Upper lobe of right lung (tissue), 1 donor: ENCODE data around the gene NUAK1. TPM values are rescaled to one million over a fixed set of nuclear protein-coding genes. Genes with fewer than 3 reads are reported as not detected.

Source experiments
- ATAC-seq: fragments of 200-7000 bp; cut with Tn5 transposase; one replicate; pipeline ENCODE4 v1.9.1; 2020; ENCODE audit warnings: mild to moderate bottlenecking, moderate library complexity
- DNase-seq: peaks from one replicate; pipeline ENCODE4 v3.0.0-alpha.2; 2020
- H3K27ac ChIP-seq: fragments of 200-600 bp; one replicate; pipeline ENCODE4 v1.8.0; 2022
- H3K27me3 ChIP-seq: fragments of 200-600 bp; one replicate; pipeline ENCODE4 v1.8.0; 2022; ENCODE audit warnings: mild to moderate bottlenecking
- H3K36me3 ChIP-seq: fragments of 200-600 bp; one replicate; pipeline ENCODE4 v1.8.0; 2022
- H3K4me1 ChIP-seq: fragments of 200-600 bp; one replicate; pipeline ENCODE4 v1.8.0; 2022
- H3K4me3 ChIP-seq: fragments of 200-600 bp; one replicate; pipeline ENCODE4 v1.8.0; 2022; ENCODE audit warnings: mild to moderate bottlenecking
- H3K9me3 ChIP-seq: fragments of 200-600 bp; one replicate; pipeline ENCODE4 v1.8.0; 2022
- intact Hi-C: fragments of 100-400 bp; cut with DNase I; formaldehyde crosslinking; loops from one replicate; pipeline ENCODE4 v1.11.0; 2022
- total RNA-seq: library from RNA; stranded (reverse); fragmentation: NEBNext Ultra II Directional; extraction: Animal tissue kit (Norgen Biotek cat#: 25700); gene quantifications from one replicate; pipeline ENCODE4 v1.2.1, GENCODE V29; 2021
- TF ChIP-seq, protein P1 (sequence below): fragments of 200-600 bp; IDR thresholded peaks from one replicate; pipeline ENCODE4 v1.8.0; 2022; ENCODE audit warnings: antibody characterized with exemption
- donor health status: DM: no; HTN: yes; CAD: no; lungs with severe emphysema.

The NUAK1 gene
- total RNA-seq, 1 donor from 2014 or later: 40.8 TPM

DNA sequence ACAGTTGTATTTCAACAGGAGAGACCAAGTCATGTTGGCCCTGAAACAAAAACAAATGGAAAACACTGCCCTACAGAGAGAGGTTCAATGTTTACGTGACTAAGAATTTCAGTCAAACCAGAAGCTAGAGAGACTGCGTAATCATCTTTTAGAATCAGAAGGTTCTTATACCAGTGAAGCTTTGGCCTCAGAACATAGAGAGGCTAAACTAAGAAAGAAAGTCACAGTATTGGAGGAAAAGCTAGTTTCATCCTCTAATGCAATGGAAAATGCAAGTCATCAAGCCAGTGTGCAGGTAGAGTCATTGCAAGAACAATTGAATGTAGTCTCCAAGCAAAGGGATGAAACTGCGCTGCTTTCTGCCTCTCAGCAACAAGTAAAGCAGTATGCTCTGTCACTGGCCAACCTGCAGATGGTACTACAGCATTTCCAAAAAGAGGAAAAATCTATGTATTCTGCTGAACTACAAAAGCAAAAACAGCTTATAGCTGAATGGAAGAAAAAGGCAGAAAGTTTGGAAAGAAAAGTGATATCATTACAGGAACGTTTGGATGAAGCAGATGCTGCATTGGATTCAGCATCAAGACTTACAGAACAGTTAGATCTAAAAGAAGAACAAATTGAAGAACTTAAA lies 32.5 kb upstream of the NUAK1 start:
- Histone ChIP-seq H3K27ac (no peak overlapping the region), H3K36me3 (no peaks in the 10 kb centered on the region), H3K27me3 (no peaks in the 10 kb centered on the region), H3K9me3 (no peaks in the 10 kb centered on the region), H3K4me1 (no peaks in the 10 kb centered on the region), H3K4me3 (no peak overlapping the region)
- intact Hi-C loops: no loop called here
- TF ChIP-seq, protein P1, sequence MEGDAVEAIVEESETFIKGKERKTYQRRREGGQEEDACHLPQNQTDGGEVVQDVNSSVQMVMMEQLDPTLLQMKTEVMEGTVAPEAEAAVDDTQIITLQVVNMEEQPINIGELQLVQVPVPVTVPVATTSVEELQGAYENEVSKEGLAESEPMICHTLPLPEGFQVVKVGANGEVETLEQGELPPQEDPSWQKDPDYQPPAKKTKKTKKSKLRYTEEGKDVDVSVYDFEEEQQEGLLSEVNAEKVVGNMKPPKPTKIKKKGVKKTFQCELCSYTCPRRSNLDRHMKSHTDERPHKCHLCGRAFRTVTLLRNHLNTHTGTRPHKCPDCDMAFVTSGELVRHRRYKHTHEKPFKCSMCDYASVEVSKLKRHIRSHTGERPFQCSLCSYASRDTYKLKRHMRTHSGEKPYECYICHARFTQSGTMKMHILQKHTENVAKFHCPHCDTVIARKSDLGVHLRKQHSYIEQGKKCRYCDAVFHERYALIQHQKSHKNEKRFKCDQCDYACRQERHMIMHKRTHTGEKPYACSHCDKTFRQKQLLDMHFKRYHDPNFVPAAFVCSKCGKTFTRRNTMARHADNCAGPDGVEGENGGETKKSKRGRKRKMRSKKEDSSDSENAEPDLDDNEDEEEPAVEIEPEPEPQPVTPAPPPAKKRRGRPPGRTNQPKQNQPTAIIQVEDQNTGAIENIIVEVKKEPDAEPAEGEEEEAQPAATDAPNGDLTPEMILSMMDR: no peak
- ATAC-seq (no peak), DNase-seq (no peak)

DNA sequence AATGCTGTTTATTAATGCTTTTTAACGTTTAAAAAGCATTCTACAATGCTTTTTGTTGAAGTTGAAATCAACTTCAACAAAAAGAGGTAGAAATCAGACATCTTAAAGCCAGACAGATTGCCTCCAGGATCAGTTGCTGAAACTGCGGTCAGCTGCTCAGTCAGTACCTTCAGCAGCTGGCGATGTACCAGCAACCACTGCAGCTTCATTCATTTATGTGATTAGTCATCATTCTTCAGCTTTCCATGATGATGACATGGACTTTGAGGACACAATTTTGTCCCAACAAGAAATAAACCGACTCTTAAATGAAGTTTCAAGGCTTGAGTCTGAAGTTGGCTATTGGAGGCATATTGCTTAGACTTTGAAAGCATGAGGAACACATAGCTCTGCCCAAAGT lies 31.5 kb upstream of the NUAK1 start:
- no peaks in the 10 kb centered on the region for H3K27me3 ChIP-seq
- DNase-seq: no peak
- H3K27ac ChIP-seq: no peak overlapping the region
- no peak for ATAC-seq
- TF ChIP-seq, protein P1: no peak
- no peaks in the 10 kb centered on the region for H3K4me1 ChIP-seq
- no peaks in the 10 kb centered on the region for H3K36me3 ChIP-seq
- H3K4me3 ChIP-seq: no peak overlapping the region
- no peaks in the 10 kb centered on the region for H3K9me3 ChIP-seq
- intact Hi-C loops: no loop called here

DNA sequence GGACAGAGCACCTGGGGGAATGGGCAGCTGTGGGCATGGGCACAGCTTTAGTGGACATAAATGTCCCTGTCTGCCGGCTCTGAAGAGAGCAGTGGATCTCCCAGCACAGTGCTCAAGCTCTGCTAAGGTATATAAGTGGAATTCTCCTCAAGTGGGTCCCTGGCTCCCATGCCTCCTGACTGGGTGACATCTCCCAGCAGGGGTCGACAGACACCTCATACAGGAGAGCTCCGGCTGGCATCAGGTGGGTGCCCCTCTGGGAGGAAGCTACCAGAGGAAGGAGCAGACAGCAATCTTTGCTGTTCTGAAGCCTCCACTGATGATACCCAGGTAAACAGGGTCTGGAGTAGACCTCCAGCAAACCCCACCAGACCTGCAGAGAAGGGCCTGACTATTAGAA lies 25.0 kb upstream of the NUAK1 start:
- DNase-seq: no peak
- intact Hi-C loops: no loop called here
- Histone ChIP-seq H3K27ac (no peak overlapping the region), H3K27me3 (no peaks in the 10 kb centered on the region), H3K4me1 (no peaks in the 10 kb centered on the region), H3K9me3 (no peaks in the 10 kb centered on the region), H3K36me3 (no peaks in the 10 kb centered on the region), H3K4me3 (no peak overlapping the region)
- TF ChIP-seq, protein P1: no peak
- no peak for ATAC-seq

DNA sequence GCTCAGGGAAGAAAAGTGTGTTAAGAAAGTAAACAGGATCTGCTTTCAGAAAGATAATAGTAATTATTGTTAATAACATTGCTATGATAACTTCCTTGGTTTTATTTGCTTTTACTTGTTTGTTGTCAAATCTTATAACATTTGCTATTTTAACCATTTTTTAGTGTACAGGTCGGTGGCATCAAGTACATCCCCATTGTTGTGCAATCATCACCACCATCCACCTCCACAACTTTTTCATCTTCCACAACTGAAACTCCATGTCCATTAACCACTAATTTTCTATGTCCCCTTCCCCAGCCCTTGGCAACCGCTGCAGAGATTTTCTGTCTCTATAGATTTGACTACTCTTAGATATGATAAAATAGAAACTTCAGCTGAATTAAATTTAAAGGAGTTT lies 22.7 kb upstream of the NUAK1 start:
- Histone ChIP-seq H3K27ac (no peak overlapping the region), H3K4me1 (no peaks in the 10 kb centered on the region), H3K36me3 (no peaks in the 10 kb centered on the region), H3K27me3 (no peaks in the 10 kb centered on the region), H3K4me3 (no peak overlapping the region), H3K9me3 (no peaks in the 10 kb centered on the region)
- intact Hi-C loops: no loop called here
- no peak for ATAC-seq
- TF ChIP-seq, protein P1: no peak
- no peak for DNase-seq

DNA sequence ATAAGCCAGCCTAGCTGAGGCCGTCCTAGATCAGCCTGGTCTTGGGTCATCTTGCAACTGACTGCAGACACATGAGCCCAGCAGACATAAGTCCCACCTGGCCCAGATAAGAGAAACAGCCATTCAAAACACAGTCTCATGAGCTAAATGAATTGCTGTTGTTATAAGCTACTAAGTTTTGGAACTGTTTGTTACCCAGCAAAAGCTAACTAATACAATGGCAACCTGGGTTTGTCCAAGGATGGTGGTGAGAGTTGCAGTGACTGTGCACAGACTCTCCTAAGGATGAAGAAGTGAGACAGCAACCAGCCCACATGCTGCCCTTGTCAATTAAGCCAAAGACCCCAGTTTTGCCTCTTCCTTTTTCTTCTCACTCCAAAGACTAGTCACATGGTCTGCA lies 22.2 kb upstream of the NUAK1 start:
- Histone ChIP-seq H3K27me3 (no peaks in the 10 kb centered on the region), H3K4me1 (no peaks in the 10 kb centered on the region), H3K36me3 (no peaks in the 10 kb centered on the region), H3K4me3 (no peak overlapping the region), H3K9me3 (no peaks in the 10 kb centered on the region), H3K27ac (no peak overlapping the region)
- intact Hi-C loops: no loop called here
- TF ChIP-seq, protein P1: no peak
- DNase-seq: no peak
- ATAC-seq: no peak

DNA sequence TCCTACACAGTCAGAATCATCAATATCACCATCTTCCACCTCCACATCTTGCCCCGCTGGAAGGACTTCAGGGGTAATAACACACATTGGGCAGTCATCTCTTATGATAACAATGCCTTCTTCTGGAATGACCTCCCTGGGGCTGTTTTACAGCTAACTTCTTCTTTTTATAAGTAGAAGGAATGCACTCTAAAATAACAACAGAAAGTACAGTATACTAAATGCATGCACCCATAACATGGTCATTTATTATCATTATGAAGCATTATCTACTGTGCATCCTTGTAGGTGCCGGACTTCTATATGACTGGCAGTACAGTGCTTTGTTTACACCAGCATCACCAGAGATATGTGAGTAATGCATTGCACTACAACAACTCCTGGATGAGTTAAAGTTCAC lies 19.0 kb upstream of the NUAK1 start:
- TF ChIP-seq, protein P1: no peak
- DNase-seq (no peak), ATAC-seq (no peak)
- Histone ChIP-seq H3K9me3 (no peaks in the 10 kb centered on the region), H3K27ac (no peak overlapping the region), H3K27me3 (no peaks in the 10 kb centered on the region), H3K4me3 (no peak overlapping the region), H3K4me1 (no peaks in the 10 kb centered on the region), H3K36me3 (no peaks in the 10 kb centered on the region)
- intact Hi-C loops: no loop called here
